SHP77 (cell line): Measurements from ENCODE around the gene TASOR2.
A peak's percentile ranks its signal among the peaks of the same experiment; 100 is the strongest.

Source experiments
- DNase-seq, 2 experiments: peaks; one replicate each; lab custom pipeline; 2025; lab: John Stamatoyannopoulos, UW

Gene TASOR2, protein sequence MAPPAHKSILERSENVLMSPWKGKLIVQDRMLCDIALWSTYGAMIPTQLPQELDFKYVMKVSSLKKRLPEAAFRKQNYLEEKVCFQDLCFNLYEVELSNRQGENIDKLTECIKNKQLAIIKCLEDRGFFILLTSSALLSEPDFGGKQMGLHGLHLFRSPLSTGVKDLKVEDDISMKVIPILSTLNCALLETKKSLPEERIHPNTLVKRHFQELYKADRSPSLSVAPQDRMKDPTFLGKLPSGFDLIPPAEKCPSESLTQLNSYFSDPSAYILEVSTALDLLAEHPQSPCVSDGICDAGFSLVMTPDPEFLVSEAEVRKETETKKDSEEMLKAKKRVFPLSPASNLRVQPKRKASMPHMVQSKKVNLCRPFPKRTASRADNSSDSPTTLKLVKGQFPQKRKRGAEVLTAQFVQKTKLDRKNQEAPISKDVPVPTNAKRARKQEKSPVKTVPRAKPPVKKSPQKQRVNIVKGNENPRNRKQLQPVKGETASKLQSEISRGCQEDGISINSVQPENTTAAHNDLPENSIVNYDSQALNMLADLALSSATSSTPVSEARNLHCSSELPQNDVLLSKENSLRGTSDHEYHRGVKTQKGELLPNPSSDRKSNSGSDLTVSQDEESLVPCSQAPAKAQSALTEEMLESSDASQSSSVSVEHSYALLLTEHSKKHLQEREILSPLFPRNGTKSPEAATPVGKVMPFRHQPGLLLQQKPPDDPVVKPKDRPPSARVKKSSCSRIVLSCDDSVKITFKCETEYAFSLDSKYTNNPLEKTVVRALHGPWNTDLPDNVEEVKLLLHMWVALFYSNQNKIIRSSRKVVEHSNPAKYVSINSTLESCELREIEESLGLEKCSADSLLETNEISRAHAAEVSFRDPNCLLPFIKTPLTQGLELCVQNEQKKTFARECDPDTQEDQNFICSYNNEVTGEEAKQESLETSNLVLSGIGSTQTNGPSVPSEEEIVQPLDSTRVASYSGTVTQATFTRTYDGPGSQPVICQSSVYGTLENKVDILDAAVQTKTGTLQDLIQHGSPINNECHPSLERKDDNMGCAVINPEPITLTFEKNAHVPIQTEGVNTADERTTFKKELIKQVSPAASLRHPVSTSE (N-terminal part only)

DNA sequence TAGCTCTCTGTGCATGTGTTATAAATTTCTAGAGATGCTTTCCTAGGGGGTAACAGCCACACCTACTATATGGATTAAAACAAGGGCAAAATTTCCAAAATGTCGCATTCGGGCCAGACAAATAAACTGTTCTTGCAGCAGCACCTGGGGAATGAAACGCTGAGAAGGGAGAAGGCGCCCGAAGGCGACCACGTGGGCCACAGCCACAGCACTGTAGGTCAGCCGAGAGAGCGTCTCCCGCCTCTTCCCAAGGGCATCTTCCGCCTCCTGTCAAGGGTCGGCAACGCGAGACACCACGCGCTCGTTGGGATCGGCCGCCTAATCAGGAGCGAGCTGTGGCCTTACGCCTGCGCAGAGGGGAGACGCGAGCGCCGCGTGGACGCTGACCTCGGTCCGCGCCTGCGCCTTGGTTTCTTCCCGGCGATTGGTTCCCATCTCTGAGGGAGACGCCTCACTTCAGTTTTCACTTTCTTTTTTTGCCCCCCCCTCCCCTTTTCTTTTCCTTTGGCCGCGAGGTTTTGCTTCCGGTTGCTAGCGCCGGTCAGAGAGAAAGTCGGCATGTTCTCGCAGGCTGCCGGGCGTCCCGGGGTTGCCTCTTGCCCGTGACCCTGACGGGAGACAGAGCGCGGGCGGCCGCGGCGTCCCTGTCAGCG, at the start of gene TASOR2:
TSS of gene TASOR2 (plus strand) at position 521 of the 653 bp plus-strand sequence. CDS start 35,805 bp downstream, outside the sequence.
- DNase-seq = peak; percentile 96 to 98

DNA sequence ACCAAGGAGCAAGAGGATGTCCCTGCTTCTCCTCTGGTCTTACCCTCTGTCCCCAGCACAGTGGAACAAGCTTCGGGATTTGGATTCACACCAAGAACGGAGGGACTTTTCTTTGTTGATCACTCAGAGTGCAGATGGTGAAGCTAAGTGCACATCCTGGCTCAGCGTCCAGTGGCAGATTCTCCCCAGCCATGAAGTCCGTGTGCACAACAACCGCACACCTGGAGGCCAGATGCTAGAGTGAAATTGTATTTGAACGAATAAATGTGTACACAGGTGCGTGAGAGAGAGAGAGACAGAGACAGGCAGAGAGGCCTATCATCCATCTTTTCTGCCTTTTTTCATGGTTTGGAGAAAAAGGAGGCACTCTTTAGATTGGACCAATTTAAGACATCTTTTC, 49.7 kb upstream of the TASOR2 start:
- DNase-seq = peak; percentile 42 to 48

GRCh38 chr10:5638494-5638893, 46.1 kb upstream of the TASOR2 start:
- DNase-seq = no peak

DNA sequence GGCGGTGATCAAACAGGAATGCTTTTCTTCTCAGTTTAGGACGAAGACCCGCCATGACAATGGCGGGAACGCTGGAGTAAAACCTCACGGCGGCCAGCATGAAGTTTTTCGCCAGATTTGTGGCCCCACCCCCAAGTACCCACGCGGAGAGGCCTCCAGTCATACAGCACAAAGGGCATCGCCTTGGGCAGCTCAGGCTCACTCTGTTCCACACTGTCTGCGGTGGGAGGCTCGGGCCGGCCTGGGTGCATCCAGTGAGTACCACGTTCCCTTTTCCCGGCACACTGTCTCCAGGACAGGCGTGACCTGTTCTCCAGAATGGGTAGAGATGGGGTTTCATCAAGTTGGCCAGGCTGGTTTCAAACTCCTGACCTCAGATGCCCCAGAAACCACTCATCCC, 45.6 kb upstream of the TASOR2 start:
- no peak for DNase-seq

DNA sequence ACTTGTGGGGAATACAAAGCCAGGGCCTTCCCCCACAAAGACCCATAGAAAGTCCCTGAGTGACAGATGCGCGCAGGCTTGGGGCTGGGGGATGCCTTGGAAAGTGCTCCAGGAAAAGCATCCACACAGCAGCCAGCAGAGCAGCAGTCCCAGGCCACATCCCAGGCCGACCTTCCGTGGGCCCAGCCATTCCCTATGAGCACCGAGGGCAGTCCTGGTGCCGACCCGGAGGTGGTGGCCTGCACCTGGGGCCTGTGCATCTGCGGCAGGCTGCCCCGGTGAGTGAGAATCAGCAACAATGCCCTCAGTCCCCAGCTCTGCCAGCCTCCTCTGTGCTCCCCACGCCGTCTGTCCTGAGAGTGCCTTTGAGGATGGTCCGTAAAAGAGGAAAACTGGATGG, 44.6 kb upstream of the TASOR2 start:
- no peak for DNase-seq

DNA sequence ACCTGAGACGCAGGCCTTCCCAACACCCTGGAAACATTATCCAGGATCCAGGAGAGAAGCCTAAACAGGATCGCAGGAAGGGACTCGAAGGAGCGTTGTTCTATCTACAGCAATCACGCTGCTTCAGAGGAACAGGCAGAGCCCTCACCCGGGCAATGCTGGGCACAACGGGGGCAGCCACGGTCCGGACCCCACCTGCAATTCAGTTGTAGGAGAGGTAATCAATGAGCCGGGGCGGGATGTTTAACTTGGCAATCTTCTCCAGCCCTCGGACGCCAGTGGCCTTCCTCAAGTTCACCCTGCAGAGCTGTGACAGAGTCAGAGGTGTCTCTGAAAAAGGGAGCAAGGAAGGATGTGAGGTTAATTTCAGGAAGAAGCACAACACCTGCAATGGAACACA, 44.1 kb upstream of the TASOR2 start:
- DNase-seq = no peak

DNA sequence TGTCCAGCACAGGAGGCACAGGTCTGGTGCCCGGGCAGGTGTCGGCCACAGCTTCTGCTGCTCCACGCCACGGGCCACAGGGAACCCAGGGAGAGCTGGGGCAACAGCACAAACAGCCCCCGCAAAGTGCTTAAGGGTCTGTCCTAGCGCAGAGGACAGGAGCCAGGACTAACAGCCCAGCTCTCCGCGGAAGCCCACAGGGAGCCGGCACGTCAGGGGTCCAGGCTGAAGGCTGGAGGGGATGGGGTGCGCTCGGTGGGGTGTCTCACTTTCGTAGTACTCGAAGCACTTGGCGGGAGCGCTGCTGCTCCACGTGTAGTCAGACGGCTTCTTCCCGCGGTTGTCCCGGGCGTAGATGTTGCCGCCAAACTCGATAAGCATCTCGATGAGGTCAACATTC, 43.1 kb upstream of the TASOR2 start:
- DNase-seq = no peak

GRCh38 chr10:5643346-5644067, 41.1 kb upstream of the TASOR2 start:
- no peak for DNase-seq

DNA sequence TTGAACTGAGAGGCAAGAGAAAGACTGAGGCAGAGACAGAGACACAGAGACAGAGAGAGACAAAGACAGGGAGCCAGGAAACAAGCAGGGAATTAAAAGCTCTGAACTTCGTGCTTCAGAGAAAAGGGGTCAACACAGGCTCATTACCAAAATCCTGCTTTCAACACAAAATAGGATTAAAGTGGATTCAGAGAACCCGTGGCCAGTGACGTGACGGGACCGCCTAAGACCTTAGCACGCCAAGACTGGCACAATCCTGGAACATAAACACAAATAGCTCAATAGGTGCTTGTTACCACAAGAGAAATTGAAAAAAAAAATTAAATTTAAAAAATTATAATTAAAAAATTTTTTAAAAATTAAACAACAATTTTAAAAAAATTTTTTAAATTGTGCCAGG, 39.7 kb upstream of the TASOR2 start:
- no peak for DNase-seq

DNA sequence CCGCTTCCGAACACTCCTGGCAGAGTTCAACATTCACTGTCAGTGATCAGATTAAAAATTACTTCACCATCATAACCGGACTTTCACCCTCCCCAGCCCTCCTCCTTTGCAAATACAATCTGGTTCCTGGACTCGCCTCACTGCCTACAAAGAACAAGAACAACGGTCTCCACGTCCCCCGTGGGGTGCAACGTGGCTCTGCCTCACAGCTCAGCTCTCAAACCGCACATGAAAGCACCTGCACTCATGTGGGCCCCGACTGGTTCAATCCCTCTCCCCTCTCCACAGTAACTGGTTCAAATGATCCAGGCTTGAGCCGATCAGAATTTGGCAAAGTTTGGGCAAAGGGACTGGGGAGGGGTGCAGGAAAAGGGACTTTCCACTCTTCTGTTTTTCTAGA, 39.3 kb upstream of the TASOR2 start:
- no peak for DNase-seq

GRCh38 chr10:5645944-5646617, 38.6 kb upstream of the TASOR2 start:
- no peak for DNase-seq

DNA sequence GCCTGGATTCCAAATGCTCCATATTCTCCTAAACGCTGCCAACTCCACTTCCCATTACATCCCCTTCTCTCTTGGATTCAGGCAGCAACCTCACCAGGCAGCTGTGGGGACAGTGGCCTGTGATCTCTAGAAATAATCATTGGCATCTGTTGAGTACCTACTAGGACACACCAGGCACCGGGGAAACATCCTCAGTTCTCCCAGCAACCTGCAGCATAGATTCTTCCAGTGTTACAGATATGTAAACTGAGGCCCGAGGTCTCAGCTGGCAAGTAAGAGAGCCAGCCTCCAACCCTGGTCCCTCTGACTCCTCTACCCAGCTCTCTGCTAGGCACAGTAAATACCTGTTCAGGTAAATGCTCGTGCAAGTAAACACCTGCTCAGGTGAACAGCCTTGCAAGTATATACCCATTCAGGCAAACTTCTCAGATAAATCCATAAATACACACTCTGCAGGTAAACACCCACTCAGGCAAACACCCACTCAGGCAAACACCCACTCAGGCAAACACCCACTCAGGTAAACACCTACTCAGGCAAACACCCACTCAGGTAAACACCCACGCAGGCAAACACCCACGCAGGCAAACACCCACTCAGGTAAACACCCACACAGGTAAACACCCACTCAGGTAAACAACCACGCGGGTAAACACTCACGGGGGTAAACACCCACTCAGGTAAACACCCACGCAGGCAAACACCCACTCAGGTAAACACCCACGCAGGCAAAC, 37.0 kb upstream of the TASOR2 start:
- DNase-seq = no peak

DNA sequence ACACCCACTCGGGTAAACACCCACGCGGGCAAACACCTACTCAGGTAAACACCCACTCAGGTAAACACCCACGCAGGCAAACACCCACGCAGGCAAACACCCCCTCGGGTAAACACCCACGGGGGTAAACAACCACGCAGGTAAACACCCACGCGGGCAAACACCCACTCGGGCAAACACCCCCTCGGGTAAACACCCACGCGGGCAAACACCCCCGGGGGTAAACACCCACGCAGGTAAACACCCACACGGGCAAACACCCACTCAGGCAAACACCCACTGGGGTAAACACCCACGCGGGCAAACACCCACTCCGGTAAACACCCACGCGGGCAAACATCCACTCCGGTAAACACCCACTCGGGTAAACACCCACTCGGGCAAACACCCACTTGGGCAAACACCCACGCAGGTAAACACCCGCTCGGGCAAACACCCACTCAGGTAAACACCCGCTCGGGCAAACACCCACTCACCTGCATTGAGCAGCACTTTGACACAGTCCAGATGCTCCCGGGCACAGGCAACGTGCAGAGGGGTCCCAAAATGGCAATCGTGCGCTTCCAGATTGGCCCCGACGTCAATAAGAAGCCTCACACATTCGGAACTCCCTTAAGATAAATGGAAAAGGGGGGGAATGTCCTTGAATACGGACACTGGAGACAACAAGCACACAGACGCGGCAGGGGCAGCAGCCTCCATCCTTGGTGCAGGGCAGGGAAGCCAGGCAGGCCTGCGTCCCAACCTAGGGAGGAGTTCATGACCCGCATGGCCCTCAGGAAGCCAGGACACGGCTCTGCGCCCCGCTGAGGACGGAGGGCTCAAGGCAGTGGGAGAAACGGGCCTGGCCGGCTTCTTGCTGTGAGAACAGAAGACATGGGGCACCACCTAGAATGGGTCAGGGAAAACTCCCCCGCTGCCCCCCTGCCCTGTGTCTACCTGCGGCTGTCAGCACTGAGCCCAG, 35.9 kb upstream of the TASOR2 start:
- no peak for DNase-seq

DNA sequence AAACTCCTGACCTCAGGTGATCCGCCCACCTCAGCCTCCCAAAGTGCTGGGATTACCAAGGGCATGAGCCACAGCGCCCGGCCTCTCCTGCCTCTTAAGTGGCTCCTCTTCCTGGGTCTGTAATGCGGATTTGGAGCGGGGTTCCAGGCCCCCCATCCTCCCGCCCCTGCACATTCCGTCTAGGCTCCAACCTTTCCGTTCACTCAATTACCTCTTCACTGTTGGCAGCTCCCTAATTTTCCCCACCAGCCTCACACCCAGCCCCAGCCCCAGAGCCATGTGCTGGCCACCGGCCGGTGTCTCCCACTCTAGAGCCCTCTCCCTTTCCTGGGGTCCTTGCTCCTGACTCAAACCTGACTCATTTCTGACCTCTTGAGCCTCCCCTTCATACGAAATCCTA, 34.9 kb upstream of the TASOR2 start:
- DNase-seq = no peak

- no peak for DNase-seq
These were observed 33.8 kb upstream of the TASOR2 start for GRCh38 chr10:5650664-5651387.

GRCh38 chr10:5651388-5651764, 33.3 kb upstream of the TASOR2 start:
- no peak for DNase-seq

GRCh38 chr10:5652746-5653145, 31.9 kb upstream of the TASOR2 start:
- no peak for DNase-seq

GRCh38 chr10:5654218-5654755, 30.4 kb upstream of the TASOR2 start:
- DNase-seq = no peak
